ENCODE measurements around the gene MED13L. TPM values are rescaled to one million over a fixed set of nuclear protein-coding genes. Genes with fewer than 3 reads are reported as not detected.

MED13L gene
- total and polyA plus RNA-seq, 2 donors (not counting 1 experiment from before 2014, with no cell fraction given): 56.5 to 97.3 TPM

DNA sequence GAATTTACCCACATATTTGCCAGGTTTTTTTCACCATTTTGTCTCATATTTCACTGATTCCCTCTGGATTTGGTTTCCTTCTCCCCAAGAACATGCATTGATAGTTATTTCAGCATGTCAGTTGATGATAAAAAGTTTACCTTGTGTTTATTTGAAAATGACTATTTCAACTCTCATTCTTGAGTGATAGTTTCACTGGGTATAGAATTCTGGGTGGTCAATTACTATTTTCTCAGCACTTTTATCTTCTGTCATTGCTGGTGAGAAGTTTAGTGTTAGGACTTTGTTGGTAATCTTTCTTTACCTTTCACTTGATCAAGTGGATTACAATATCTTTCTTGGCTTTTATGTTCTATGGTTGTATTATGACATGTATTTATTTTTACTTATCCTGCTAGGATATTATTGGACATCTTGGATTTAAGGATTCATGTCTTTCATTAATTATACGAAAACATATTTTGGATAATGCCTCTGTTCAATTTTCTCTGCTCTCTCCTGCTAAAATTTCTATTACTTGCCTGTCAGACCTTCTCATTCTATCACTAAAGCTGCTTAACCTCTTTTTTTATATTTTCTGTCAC lies 338.6 kb downstream of the MED13L start:
- H3K4me1 ChIP-seq (ENCODE audit: control insufficient read depth, extremely low read depth, insufficient read depth, low read length): no peaks in the 10 kb centered on the region
- H4K20me1 ChIP-seq (ENCODE audit: control insufficient read depth, extremely low read depth, insufficient read depth, low read length): no peaks in the 10 kb centered on the region
- no peak overlapping the region for H2AFZ ChIP-seq (ENCODE audit: low read length)
- H3K9me3 ChIP-seq (ENCODE audit: control insufficient read depth, insufficient read depth, low read depth, low read length): no peaks in the 10 kb centered on the region
- no peak overlapping the region for H3K27ac ChIP-seq (ENCODE audit: insufficient read depth, low read length)
- TF ChIP-seq, protein P1, sequence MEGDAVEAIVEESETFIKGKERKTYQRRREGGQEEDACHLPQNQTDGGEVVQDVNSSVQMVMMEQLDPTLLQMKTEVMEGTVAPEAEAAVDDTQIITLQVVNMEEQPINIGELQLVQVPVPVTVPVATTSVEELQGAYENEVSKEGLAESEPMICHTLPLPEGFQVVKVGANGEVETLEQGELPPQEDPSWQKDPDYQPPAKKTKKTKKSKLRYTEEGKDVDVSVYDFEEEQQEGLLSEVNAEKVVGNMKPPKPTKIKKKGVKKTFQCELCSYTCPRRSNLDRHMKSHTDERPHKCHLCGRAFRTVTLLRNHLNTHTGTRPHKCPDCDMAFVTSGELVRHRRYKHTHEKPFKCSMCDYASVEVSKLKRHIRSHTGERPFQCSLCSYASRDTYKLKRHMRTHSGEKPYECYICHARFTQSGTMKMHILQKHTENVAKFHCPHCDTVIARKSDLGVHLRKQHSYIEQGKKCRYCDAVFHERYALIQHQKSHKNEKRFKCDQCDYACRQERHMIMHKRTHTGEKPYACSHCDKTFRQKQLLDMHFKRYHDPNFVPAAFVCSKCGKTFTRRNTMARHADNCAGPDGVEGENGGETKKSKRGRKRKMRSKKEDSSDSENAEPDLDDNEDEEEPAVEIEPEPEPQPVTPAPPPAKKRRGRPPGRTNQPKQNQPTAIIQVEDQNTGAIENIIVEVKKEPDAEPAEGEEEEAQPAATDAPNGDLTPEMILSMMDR (conservative IDR thresholded peaks at IDR 0.05 in 1 of 2, IDR thresholded peaks at IDR 0.05 in 1 of 2; ENCODE audit: low read depth in 1 of 2, low read length in 2 of 2): no peak
- no peak overlapping the region for H3K4me3 ChIP-seq (replicated peaks in 1 of 4; ENCODE audit: control extremely low read depth in 1 of 4, insufficient read depth in 1 of 4, low read depth in 3 of 4, low read length in 4 of 4)
- H3K4me2 ChIP-seq (ENCODE audit: extremely low read depth, insufficient read depth, low read length): no peak overlapping the region
- no peak for DNase-seq (ENCODE audit: low read depth in 2 of 2)
- H3K79me2 ChIP-seq (ENCODE audit: control insufficient read depth, insufficient read depth, low read length): no peaks in the 10 kb centered on the region
- no peaks in the 10 kb centered on the region for H3K36me3 ChIP-seq (ENCODE audit: control insufficient read depth, insufficient read depth, low read length)
- no peak overlapping the region for H3K9ac ChIP-seq (ENCODE audit: insufficient read depth, low read length)
- no peaks in the 10 kb centered on the region for H3K27me3 ChIP-seq (ENCODE audit: control insufficient read depth, insufficient read depth, low read length)

DNA sequence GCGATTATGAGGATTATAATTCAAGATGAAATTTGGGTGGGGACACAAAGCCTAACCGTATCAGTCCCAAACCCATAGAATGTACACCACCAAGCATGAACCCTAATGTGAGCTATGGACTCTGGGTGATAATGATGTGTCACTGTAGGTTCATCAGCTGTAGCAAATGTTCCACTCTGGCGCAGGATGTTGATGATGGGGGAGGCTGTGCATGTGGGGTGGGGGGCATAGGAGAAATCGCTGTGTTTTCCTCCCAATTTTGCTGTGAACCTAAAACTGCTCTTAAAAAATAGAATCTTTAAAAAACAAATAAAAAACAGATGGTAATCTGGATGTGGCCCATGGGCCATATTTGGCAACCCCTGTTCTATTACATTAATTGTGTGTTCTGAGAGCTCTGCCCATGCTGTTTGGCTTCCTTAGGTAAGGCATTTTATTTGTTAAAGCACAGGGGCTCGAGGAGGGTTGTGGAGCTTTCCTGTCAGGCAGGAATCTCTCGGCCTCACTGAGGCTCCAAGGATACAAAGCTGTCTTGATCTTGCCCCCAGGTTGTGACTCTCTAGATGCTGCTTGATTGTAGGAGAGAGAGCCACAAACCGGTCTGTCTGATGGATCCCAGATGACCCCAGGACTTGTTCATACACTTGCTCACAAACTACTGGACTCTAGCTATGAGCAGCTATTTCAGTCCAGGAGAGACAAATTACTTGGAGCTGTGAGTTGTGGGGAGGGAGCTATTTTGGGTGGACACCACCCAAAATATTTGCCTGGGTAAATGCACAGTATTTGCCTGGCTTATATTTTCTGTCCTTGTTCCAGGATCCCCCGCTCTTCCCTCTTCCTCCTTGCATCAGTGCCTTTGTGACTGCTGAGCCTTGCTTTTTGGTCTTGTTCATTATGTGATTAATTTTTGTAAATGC lies 340.2 kb downstream of the MED13L start:
- Histone ChIP-seq H3K27me3 (ENCODE audit: control insufficient read depth, insufficient read depth, low read length) (no peaks in the 10 kb centered on the region), H3K27ac (ENCODE audit: insufficient read depth, low read length) (no peak overlapping the region), H4K20me1 (ENCODE audit: control insufficient read depth, extremely low read depth, insufficient read depth, low read length) (no peaks in the 10 kb centered on the region), H3K4me3 (replicated peaks in 1 of 4; ENCODE audit: control extremely low read depth in 1 of 4, insufficient read depth in 1 of 4, low read depth in 3 of 4, low read length in 4 of 4) (no peak overlapping the region), H3K9me3 (ENCODE audit: control insufficient read depth, insufficient read depth, low read depth, low read length) (no peaks in the 10 kb centered on the region), H3K36me3 (ENCODE audit: control insufficient read depth, insufficient read depth, low read length) (no peaks in the 10 kb centered on the region), H3K4me1 (ENCODE audit: control insufficient read depth, extremely low read depth, insufficient read depth, low read length) (no peaks in the 10 kb centered on the region), H2AFZ (ENCODE audit: low read length) (no peak overlapping the region), H3K4me2 (ENCODE audit: extremely low read depth, insufficient read depth, low read length) (no peak overlapping the region), H3K9ac (ENCODE audit: insufficient read depth, low read length) (no peak overlapping the region), H3K79me2 (ENCODE audit: control insufficient read depth, insufficient read depth, low read length) (no peaks in the 10 kb centered on the region)
- TF ChIP-seq, protein P1 (conservative IDR thresholded peaks at IDR 0.05 in 1 of 2, IDR thresholded peaks at IDR 0.05 in 1 of 2; ENCODE audit: low read depth in 1 of 2, low read length in 2 of 2): no peak
- no peak for TF ChIP-seq EZH2 (IDR thresholded peaks at IDR 0.05; ENCODE audit: low read length, missing control alignments)
- DNase-seq (ENCODE audit: low read depth in 2 of 2): no peak

DNA sequence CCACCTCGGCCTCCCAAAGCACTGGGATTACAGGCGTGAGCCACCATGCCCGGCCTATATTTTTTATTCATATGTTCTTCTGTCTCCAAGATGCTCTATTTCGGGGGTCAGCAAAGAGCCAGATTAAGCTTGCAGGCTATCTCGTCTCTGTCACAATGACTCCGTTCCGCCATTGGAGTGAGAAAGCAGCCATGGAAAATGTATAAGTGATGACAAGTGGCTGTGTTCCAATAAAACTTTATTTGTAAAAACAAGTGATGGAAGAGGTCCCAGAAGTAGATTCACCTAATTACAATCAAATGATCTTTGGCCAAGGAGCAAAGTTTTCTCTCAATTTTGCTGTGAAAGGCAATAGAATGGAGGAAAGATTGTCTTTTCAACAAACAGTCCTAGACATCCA lies 342.6 kb downstream of the MED13L start:
- no peak for DNase-seq (ENCODE audit: low read depth in 2 of 2)
- no peak overlapping the region for H3K9ac ChIP-seq (ENCODE audit: insufficient read depth, low read length)
- H2AFZ ChIP-seq (ENCODE audit: low read length): no peak overlapping the region
- H4K20me1 ChIP-seq (ENCODE audit: control insufficient read depth, extremely low read depth, insufficient read depth, low read length): no peaks in the 10 kb centered on the region
- H3K9me3 ChIP-seq (ENCODE audit: control insufficient read depth, insufficient read depth, low read depth, low read length): no peaks in the 10 kb centered on the region
- H3K27ac ChIP-seq (ENCODE audit: insufficient read depth, low read length): no peak overlapping the region
- no peaks in the 10 kb centered on the region for H3K79me2 ChIP-seq (ENCODE audit: control insufficient read depth, insufficient read depth, low read length)
- H3K4me1 ChIP-seq (ENCODE audit: control insufficient read depth, extremely low read depth, insufficient read depth, low read length): no peaks in the 10 kb centered on the region
- no peaks in the 10 kb centered on the region for H3K36me3 ChIP-seq (ENCODE audit: control insufficient read depth, insufficient read depth, low read length)
- H3K4me2 ChIP-seq (ENCODE audit: extremely low read depth, insufficient read depth, low read length): no peak overlapping the region
- H3K27me3 ChIP-seq (ENCODE audit: control insufficient read depth, insufficient read depth, low read length): no peaks in the 10 kb centered on the region
- H3K4me3 ChIP-seq (replicated peaks in 1 of 4; ENCODE audit: control extremely low read depth in 1 of 4, insufficient read depth in 1 of 4, low read depth in 3 of 4, low read length in 4 of 4): no peak overlapping the region
- TF ChIP-seq, protein P1 (conservative IDR thresholded peaks at IDR 0.05 in 1 of 2, IDR thresholded peaks at IDR 0.05 in 1 of 2; ENCODE audit: low read depth in 1 of 2, low read length in 2 of 2): no peak
- no peak for TF ChIP-seq EZH2 (IDR thresholded peaks at IDR 0.05; ENCODE audit: low read length, missing control alignments)
